Measurements from ENCODE around the gene LTBP2. TPM values are rescaled to one million over a fixed set of nuclear protein-coding genes. Genes with fewer than 3 reads are reported as not detected.

The LTBP2 gene
- total RNA-seq, 2 donors from 2014 or later, result 0.49 TPM; not detected in 1

- ATAC-seq (no peak), DNase-seq (ENCODE audit: low spot score in 2 of 2) (peak in 1 of 2 donors; percentile 50)
- no peaks in the 10 kb centered on the region for H3K36me3 Mint-ChIP-seq
- H3K27ac Mint-ChIP-seq, result no peak overlapping the region
- H3K9me3 Mint-ChIP-seq, result no peaks in the 10 kb centered on the region
Measured at GRCh38 chr14:74505831-74506230, 106.2 kb downstream of the LTBP2 start.

- ATAC-seq (no peak), DNase-seq (ENCODE audit: low spot score in 2 of 2) (peak in 1 of 2 donors; percentile 37)
- no peaks in the 10 kb centered on the region for H3K36me3 Mint-ChIP-seq
- H3K27ac Mint-ChIP-seq, result no peak overlapping the region
- no peaks in the 10 kb centered on the region for H3K9me3 Mint-ChIP-seq
Measured at GRCh38 chr14:74504874-74505720, 106.9 kb downstream of the LTBP2 start.

- Mint-ChIP-seq H3K27ac (no peak overlapping the region), H3K9me3 (no peaks in the 10 kb centered on the region), H3K36me3 (no peaks in the 10 kb centered on the region)
- peak in 1 of 2 donors; percentile 34 for DNase-seq (ENCODE audit: low spot score in 2 of 2)
- no peak for ATAC-seq
Measured at GRCh38 chr14:74504412-74504811, 107.6 kb downstream of the LTBP2 start.

- Mint-ChIP-seq H3K27ac (no peak overlapping the region), H3K36me3 (no peaks in the 10 kb centered on the region), H3K9me3 (no peaks in the 10 kb centered on the region)
- ATAC-seq (no peak), DNase-seq (ENCODE audit: low spot score in 2 of 2) (peak in 1 of 2 donors; percentile 28)
Measured at GRCh38 chr14:74503938-74504335, 108.1 kb downstream of the LTBP2 start.

- H3K27ac Mint-ChIP-seq, result no peak overlapping the region
- ATAC-seq, result no peak
- no peaks in the 10 kb centered on the region for H3K9me3 Mint-ChIP-seq
- peak in 1 of 2 donors; percentile 39 for DNase-seq (ENCODE audit: low spot score in 2 of 2)
- no peaks in the 10 kb centered on the region for H3K36me3 Mint-ChIP-seq
Measured at GRCh38 chr14:74503291-74503937, 108.6 kb downstream of the LTBP2 start.

GRCh38 chr14:74502236-74503019, 109.6 kb downstream of the LTBP2 start:
- ATAC-seq (peak; percentile 34 to 61), DNase-seq (ENCODE audit: low spot score in 2 of 2) (peak in 1 of 2 donors; percentile 39)
- Mint-ChIP-seq H3K36me3 (no peaks in the 10 kb centered on the region), H3K9me3 (no peaks in the 10 kb centered on the region), H3K27ac (no peak overlapping the region)

GRCh38 chr14:74501691-74502090, 110.3 kb downstream of the LTBP2 start:
- H3K9me3 Mint-ChIP-seq, result no peaks in the 10 kb centered on the region
- ATAC-seq, result no peak

GRCh38 chr14:74501135-74501614, 110.9 kb downstream of the LTBP2 start:
- DNase-seq (ENCODE audit: low spot score in 2 of 2) (peak in 1 of 2 donors; percentile 25), ATAC-seq (no peak)
- Mint-ChIP-seq H3K36me3 (no peaks in the 10 kb centered on the region), H3K27ac (no peak overlapping the region), H3K9me3 (no peaks in the 10 kb centered on the region)

More at GRCh38 chr14:74501691-74502090, 110.3 kb downstream of the LTBP2 start:
- Mint-ChIP-seq H3K27ac (no peak overlapping the region), H3K36me3 (no peaks in the 10 kb centered on the region)
- DNase-seq (ENCODE audit: low spot score in 2 of 2), result no peak

- Mint-ChIP-seq H3K9me3 (no peaks in the 10 kb centered on the region), H3K36me3 (no peaks in the 10 kb centered on the region), H3K27ac (no peak overlapping the region)
- ATAC-seq (no peak), DNase-seq (ENCODE audit: low spot score in 2 of 2) (peak in 1 of 2 donors; percentile 46)
Measured at GRCh38 chr14:74500417-74501134, 111.5 kb downstream of the LTBP2 start.

GRCh38 chr14:74495356-74495755, 116.7 kb downstream of the LTBP2 start:
- peak overlapping the region in 1 of 2 donors; percentile 69 for H3K27ac Mint-ChIP-seq
- no peaks in the 10 kb centered on the region for H3K9me3 Mint-ChIP-seq
- DNase-seq (ENCODE audit: low spot score in 2 of 2), result no peak
- peaks cover 4 to 5% of the 10 kb centered on the region in 2 donors for H3K36me3 Mint-ChIP-seq
- ATAC-seq, result no peak

GRCh38 chr14:74493343-74494261, 118.4 kb downstream of the LTBP2 start, which contains the start of gene ISCA2:
Gene ISCA2 (plus strand): TSS chr14:74493765. CDS start chr14:74493775, 10 bp downstream.
- peak within 1 kb of the TSS in 1 of 2 donors; percentile 95 for H3K27ac Mint-ChIP-seq
- H3K36me3 Mint-ChIP-seq, result peaks cover 4 to 5% of the 10 kb centered on the region in 2 donors
- peak; percentile 99 for DNase-seq (ENCODE audit: low spot score in 2 of 2)
- no peaks in the 10 kb centered on the region for H3K9me3 Mint-ChIP-seq
- ATAC-seq, result peak; percentile 94

GRCh38 chr14:74492776-74493342, 119.2 kb downstream of the LTBP2 start, which contains the start of gene NPC2:
Gene NPC2 (minus strand): TSS chr14:74493305. CDS start chr14:74493274, 31 bp downstream.
- Mint-ChIP-seq H3K27ac (peak within 1 kb of the TSS in 1 of 2 donors; percentile 95), H3K9me3 (no peaks in the 10 kb centered on the region), H3K36me3 (peaks cover 4 to 5% of the 10 kb centered on the region in 2 donors)
- DNase-seq (ENCODE audit: low spot score in 2 of 2), result no peak
- peak in 1 of 2 donors; percentile 5 for ATAC-seq

GRCh38 chr14:74491956-74492775, 119.9 kb downstream of the LTBP2 start:
- Mint-ChIP-seq H3K9me3 (no peaks in the 10 kb centered on the region), H3K36me3 (peaks cover 4 to 5% of the 10 kb centered on the region in 2 donors), H3K27ac (no peak overlapping the region)
- DNase-seq (ENCODE audit: low spot score in 2 of 2) (no peak), ATAC-seq (no peak)

GRCh38 chr14:74490486-74490885, 121.6 kb downstream of the LTBP2 start:
- no peak for DNase-seq (ENCODE audit: low spot score in 2 of 2)
- ATAC-seq, result no peak
- Mint-ChIP-seq H3K9me3 (no peaks in the 10 kb centered on the region), H3K27ac (no peak overlapping the region), H3K36me3 (peaks cover 4 to 5% of the 10 kb centered on the region in 2 donors)

Data from activated naive CD4-positive, alpha-beta T cell treated with anti-CD3 and anti-CD28 coated beads, Interleukin-2, amount 50 U/mL, for 72 hours (primary cell).